ENCODE data around the gene PERP.

- TF ChIP-seq CTCF (IDR thresholded peaks at IDR 0.05 in 2 of 3, conservative IDR thresholded peaks at IDR 0.05 in 1 of 3; ENCODE audit: borderline replicate concordance in 1 of 3, insufficient read depth in 1 of 3, low read depth in 2 of 3, low read length in 2 of 3) (no peak), EZH2 (IDR thresholded peaks at IDR 0.05) (no peak), RAD21 (IDR thresholded peaks at IDR 0.05; ENCODE audit: low read depth) (no peak)
Observed at GRCh38 chr6:138093632-138094031, 13.6 kb downstream of the PERP start.

Measured in HCT116 (cell line).